ENCODE measurements around the gene TTC7B.

GRCh38 chr14:90600619-90601018 is 215.6 kb downstream of the TTC7B start:
- no peak for TF ChIP-seq POLR2AphosphoS5 (IDR thresholded peaks at IDR 0.05; ENCODE audit: low read length)
- TF ChIP-seq EZH2 (IDR thresholded peaks at IDR 0.05; ENCODE audit: borderline replicate concordance, control insufficient read depth, low read depth, low read length): no peak
- TF ChIP-seq PKNOX1 (IDR thresholded peaks at IDR 0.05): no peak
- TF ChIP-seq CTCF (IDR thresholded peaks at IDR 0.05 in 2 of 3, conservative IDR thresholded peaks at IDR 0.05 in 1 of 3; ENCODE audit: control insufficient read depth in 2 of 3, extremely low read depth in 1 of 3, insufficient read depth in 1 of 3, low read depth in 3 of 3, low read length in 3 of 3): no peak
- no peak for TF ChIP-seq EP300 (IDR thresholded peaks at IDR 0.05; ENCODE audit: borderline replicate concordance in 1 of 2, control insufficient read depth in 1 of 2, low read depth in 2 of 2, low read length in 2 of 2)
